Esophagus muscularis mucosa (tissue), 3 donors: Measurements from ENCODE around the gene SELENOM.

Source experiments
- CTCF ChIP-seq, 3 experiments: fragments of 200-600 bp in 2 of 3; fragments of 450-650 bp in 1 of 3; sonication (generic) in 2 of 3; IDR thresholded peaks; one replicate each; pipeline ENCODE4 v1.5.1; 2017 to 2019; ENCODE audit warnings: antibody characterized with exemption in 3 of 3, mild to moderate bottlenecking in 2 of 3, moderate library complexity in 1 of 3
- POLR2A ChIP-seq: fragments of 450-650 bp; IDR thresholded peaks from one replicate; pipeline ENCODE4 v1.6.1; 2017; ENCODE audit warnings: antibody characterized with exemption, moderate library complexity, mild to moderate bottlenecking, low read depth

GRCh38 chr22:31126128-31126868, 18.9 kb upstream of the SELENOM start:
- TF ChIP-seq CTCF (IDR thresholded peaks at IDR 0.05) (no peak), POLR2A (no peak)
